Stimulated activated CD4-positive, alpha-beta T cell treated with anti-CD3 and anti-CD28 coated beads, Interleukin-1b, Interleukin-23, amount 100 ng/mL, for 48 hours (primary cell): ENCODE results near the gene ATRIP.
A peak's percentile ranks its signal among the peaks of the same experiment; 100 is the strongest.
"Not testable (repeated sequence)": the region's sequence is repeated elsewhere in the genome, so short reads cannot be mapped to it uniquely, and the experiment has no call there.

Experiments used
- DNase-seq: peaks from one replicate; pipeline ENCODE4 v3.0.0-alpha.2; 2020

ATRIP gene

DNA sequence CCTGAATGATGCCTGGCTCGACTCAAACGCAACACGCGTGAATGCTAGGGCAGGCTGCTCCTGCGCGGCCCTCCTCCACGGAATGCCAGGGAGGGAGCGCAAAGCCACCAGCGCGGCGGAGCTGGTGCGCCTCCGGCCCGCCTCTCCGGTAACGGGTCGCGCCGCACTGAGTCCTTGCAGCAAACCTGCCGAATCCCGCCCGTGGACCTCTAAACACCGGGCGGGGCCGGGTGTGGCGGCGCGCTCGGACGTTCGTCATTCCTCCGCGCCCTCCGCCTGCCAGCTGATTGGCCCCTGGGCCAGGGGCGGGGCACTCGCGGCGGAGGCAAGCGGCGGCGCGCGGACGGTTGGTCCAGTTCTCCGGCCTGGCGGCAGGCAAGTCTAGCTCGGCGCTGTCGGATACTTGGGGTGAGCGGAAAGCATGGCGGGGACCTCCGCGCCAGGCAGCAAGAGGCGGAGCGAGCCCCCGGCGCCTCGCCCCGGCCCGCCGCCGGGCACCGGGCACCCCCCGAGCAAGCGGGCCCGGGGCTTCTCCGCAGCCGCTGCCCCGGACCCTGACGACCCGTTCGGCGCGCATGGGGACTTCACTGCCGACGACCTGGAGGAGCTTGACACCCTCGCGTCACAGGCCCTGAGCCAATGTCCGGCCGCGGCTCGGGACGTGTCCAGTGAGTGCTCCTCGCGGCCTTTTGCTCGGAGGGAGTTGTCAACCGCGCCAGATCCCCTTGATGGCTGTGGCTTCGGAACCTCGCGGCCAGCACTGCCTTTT is at the start of gene ATRIP:
TSS of gene ATRIP (plus strand) at position 313 of the 769 bp plus-strand sequence. CDS start at position 422, 109 bp downstream.
- peak; percentile 83 for DNase-seq

DNA sequence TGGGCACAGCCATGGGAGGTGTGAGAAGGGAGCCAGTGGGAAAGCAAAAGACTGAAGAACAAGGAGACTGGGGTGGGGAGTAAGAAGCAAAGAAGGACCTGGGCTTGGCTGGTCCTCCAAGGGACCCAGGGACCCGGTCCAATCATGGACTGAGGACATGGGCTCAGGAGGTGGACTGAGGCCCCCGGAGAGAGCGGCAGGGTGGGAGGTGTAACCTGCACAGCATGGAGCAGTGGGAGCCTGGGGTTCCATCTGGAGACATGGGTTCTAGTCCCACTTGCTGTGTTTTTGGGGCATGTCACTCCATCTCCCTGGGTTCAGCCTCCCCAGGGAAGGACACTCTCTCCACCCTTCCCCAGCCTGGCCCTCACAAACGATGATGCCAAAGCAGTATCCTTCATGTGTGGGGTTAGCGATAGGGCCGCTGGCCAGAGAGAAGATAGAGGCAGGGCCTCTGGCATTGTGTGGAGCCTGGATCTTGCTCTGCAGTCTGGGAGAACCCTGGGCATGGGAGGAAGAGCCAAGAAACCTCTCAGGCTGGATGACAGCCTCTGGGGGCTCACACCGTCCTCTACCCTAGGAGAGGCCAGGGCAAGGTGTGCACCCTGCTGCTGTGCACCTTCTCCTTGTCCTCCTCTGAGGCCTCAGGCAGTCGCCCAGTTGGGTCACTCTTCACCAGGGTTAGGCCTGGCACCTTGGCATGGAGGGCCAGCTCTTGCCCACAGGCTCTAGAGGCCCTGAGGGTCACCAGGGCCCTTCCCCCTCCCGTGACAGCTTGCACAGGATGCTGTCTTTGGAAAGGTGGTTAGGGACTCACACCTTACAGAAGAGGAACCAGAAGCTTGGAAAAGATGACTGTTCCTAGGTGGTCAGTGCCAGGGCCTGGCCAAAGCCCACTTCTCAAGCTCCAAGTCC is 48.5 kb upstream of the ATRIP start:
- DNase-seq = no peak

DNA sequence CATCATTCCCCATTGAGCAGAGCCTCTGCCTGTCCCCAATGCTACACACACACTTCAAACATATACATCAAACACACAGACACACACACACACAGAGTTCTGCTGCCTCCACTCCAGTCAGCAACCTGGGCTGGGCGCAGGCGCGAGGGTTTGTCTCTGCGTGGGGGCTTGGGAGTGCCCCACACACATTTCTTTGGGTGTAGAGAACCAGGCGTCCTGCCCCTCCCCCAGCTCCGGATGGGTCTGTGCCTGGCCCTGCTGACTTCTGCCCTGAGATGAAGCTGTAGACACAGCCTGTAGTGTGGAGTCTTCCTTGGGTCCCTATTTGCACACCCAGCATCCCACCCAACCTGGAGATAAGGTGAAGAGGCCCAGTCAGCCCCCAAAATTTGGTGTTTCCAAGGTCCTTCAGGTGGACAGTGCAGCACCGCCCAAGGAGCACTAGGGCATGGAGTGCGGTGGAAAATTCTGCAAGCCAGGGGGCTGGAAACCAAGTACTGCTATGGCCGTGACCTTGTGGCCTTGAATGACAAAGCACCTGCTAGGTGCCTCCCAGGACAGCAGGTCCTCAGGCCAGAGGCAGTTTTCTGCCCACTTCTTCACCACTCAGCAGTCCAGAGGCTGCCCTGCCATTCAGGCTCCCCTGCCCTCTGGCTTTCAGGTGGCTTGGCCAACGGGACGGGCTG is 47.7 kb upstream of the ATRIP start:
- DNase-seq = no peak

DNA sequence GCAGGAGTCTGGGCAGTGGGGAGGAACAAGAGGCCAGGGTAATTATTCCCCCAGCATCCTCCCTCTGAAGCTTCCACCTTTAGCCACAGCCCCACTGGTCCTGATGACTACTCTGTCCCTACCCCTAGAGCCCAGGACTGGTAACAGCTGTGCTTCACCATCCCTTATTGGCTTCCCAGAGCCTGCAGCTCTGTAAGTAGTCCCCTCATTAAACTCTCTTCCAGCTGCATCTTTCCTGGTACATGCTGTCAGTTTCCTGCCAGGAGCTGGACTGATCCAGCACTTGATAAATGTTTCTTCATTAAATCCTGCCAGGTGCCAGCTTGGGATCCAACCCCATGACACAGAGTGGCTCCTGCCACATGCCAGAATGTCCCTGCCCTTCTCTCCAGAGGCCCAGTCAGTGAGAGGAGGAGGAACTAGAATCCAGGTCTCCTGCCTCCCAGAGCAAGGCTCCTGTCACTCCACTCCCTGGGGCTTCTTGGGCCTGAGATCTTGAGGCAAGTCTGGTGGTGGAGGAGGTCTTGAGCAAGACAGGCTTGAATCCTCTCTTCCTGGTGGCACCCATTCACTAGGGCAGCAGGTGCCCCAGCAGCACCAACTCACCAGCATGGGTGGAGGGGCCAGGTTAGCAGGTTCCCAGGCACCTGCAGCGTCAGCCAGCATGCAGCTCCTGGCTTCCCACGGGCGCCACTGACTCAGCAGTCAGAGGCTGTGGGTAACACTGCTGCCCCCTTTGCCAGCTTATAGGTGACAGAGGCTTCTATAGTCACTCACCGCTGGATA is 47.0 kb upstream of the ATRIP start:
- DNase-seq = no peak

DNA sequence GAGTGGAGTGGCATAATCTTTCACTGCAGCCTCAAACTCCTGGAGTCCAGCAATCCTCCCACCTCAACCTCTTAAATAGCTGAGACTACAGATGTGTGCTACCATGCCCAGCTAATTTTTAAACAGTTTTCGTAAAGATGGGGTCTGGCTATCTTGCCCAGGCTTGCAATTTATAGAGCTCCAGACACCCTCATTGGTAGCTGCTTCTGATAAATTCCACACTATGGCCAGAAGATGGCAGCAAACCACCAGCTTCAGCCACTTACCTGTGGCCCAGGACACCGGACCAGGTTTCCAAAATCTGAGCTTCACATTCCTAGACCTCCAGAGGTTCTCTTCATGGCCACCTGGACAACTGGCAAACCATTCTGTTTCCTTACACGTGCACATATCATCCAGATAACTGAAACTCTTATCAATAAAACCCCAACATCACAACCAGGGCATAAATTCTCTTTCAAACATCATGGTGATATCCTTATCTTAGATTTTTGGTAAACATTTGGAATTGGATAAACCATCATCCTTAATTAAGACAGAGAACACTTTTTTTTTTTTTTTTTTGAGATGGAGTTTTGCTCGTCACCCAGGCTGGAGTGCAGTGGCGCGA is 45.6 kb upstream of the ATRIP start:
- DNase-seq = peak; percentile 60

DNA sequence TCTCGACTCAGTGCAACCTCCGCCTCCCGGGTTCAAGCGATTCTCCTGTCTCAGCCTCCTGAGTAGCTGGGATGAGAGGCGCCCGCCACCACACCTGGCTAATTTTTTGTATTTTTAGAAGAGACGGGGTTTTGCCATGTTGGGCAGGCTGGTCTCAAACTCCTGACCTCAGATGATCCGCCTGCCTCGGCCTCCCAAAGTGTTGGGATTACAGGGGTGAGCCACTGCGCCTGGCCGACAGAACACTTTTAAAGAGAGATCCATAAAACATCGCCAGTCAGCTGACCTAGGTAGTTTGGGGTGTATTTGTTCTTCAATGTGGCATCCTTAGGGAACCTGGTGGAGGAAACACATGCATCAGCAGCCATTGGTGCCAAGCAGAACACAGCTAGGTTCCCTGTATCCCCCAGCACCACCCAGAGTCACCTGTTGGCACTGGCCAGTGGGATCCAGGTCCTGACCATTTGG is 45.1 kb upstream of the ATRIP start:
- not testable (repeated sequence) for DNase-seq

DNA sequence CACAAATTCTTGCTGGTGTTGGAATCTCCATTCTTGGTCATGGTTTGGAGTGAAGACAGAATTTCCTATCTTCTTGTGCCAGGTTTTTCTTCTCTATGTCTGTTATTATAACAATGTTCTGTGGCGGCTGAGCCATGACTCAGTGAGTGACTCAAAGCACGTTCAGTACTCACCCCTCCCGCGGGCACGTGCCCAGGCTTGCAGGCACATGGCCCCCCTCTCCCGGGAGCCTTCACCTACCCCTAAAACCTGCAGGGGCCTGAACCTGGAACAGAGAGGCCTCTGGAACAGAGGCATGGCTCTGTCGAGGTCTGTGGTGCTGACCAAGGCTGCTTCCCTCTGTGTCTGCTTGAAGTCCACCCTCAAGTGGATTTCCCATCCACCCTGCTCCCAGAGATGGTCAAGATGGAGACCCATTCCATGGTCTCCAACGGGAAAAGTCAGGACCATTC is 44.2 kb upstream of the ATRIP start:
- DNase-seq = no peak

DNA sequence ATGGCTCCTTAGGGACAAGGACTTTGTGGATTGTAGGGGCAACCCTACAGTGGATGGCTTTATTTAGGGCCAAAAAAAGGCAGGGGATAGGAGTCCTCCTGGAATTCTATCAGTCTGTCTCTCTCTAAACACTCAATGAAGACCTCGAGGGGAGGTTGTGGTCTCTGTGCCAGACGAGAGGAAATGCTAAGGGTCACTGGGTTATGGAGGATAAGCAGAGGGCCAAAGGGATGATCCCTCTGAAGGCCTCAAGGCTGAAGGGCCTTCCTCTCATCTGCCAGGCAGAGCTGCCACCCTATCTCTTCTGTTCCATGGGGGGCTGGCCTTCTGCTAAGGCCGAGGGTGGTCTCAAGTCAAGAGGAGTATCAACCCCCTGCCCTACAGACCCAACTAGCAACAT is 43.6 kb upstream of the ATRIP start:
- DNase-seq = no peak

DNA sequence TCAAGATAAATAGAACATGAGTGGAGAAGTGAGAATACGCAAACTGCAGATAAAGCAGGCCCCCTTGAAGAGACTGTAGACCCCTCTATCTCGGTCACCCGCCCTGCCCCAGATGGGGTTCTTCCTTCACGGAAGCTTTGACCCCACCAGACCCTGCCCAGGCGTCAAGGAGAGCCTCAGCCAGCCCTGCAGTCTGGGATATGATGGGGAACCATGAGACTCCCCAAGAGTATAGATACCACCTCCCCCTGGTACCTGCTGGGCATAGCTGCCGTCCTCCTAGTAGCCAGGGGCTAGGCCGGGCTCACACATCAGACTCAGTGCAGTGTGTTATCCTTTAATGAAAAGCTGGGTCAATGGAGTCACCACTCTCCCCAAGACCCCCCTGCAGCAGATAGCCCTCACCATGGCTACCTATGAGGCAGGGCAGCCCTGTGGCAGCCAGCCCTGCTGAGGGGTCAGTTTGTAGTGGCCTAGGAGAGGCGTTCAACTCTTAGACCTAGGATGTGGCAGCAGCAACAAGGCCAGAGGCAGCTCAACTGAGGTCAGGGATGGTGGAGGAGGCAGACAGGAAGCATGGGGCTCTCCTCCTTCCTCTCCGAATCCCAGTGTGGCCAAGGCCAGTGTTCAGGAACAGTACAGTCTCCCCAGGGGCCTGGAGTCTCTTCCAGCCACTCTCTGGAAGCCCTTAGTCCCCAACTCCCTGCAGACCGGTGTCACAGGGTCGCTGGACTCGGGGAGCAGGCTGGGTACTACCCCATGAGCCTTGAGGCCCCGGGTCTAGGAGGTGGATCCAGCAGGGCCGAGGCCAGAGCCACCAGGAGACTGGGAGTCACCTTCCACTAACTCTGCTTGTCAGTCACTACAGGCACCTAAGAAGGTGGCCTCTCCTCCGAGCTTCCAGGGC is 42.8 kb upstream of the ATRIP start:
- no peak for DNase-seq

DNA sequence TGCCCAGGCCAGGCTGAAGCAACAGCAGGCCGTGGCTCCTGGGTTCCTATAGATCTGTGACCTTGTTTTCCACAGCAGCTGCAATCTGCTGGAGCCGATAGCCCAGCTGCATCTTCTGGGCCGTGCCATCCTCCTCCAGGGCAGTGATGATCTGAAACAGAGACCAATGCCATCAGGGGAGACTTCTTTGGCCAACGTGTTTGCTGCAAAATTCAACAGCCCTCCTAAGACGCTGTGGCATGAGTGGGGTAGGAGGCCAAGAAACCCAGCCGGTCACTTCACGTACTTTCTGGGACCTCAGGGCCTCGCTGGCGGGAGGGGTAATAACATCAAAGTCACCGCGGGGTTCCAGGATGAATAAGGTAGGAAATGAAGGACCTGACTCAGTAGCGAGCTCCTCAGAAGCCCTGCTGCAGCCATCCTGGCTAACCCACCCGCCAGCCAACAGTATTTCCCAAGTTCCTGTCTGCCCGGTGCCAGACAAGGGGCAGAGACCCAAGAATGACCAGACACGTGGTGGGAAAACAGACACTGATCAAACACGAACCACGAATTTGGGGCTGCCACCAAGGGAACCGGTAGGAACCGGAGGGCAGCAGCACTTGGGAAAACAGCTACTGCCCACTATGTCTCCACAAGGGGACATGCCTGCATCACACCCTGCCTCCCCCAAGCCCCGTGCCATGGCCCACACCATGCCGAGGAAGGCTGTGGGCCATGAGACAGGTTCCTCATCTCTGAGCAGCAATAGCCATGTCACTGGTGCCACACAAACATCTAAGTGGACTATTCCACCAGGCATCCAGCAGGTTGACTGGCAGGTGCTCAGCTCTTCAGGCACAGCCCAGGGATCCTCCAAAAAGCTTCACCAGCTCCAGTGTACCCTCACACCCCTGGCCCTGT is 41.8 kb upstream of the ATRIP start:
- DNase-seq = no peak

DNA sequence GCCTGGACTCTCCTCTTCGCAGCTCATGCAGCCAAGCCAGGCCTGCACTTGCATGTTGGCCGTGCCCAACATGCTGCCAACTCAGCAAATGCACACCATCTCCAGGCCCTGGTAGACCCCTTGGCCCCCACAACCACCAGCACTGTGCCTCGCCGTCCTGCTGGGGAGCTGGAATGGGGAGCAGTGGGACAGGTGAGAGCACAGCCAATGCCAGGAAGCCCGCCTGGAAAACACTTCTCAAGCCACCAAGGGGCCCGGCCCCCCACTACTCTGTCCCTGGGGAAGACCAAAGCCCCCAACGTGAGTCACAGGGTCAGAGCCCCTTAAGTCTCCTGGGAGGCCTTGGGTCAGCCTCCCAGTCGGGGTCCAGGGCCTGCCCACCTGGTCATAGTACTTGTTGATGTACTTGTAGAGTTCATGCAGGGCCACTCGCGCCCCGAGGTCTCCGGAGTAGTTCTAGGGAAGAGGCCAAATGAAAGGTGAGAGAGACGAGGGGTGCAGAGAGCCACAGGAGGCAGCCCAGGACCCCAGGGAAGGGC is 41.1 kb upstream of the ATRIP start:
- no peak for DNase-seq

DNA sequence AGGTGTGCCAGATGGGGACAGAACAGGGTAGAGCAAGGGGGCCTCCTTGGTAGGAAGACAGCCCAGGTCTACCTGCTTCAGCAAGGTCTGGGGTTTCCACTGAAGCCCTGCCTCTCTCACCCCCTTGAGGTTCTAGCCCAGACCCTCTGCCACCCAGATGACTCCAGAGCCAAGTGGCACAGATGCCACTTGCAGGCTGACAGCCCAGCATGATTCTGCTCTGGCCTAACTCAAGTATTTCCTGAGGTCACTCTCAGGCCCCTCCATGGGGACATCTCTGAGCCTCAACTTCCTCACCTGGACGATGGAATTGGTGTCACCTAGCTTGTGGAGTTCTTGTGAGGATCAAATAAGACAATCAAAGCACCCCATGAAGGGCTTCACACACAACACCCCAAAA is 40.6 kb upstream of the ATRIP start:
- DNase-seq = no peak

DNA sequence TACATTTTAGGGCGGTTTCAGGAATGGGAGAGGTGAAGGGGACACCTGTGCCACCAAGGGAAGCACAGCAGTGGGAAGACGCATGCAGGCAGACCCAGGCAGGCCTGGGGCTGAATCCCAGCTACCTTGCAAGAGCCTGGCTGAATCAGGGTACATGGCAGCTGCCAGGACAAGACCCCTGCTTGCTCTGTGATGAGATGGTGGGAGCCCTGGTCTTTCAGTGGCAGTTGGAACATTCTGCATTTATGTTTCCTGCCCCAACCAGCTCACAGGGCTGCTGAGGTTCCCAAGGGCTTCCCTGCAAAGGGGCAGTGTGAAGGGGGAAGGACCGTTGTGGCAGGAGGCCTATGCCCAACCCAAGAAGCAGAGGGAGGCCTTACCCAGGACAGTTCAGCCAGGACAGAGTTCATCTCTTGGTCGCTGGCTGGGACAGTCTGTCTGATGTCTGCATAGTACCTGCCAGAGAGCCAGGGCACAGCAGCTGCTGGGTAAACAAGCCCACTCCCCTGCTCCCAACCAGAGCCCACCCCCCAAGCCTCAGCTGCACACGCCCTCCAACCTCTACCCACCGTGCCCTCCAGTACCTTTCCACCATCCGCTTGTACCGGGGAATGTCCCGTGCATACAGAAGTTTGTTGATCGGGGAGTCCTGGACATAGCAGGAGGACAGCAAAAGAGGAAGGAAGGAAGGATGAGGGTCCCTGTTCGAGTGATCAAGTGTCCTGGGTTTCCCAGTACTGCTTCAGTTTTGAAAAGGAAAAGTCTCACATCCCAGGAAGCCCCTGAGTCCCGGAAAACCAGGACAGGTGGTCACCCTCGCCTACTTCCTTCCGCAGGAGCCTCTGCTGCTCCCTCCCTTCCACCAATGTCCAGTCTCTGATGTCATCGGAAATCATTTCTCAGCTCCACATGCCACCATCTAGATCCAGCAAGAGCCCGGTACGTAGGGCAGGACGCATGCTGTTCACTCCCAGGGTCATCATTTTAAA is 39.8 kb upstream of the ATRIP start:
- no peak for DNase-seq

DNA sequence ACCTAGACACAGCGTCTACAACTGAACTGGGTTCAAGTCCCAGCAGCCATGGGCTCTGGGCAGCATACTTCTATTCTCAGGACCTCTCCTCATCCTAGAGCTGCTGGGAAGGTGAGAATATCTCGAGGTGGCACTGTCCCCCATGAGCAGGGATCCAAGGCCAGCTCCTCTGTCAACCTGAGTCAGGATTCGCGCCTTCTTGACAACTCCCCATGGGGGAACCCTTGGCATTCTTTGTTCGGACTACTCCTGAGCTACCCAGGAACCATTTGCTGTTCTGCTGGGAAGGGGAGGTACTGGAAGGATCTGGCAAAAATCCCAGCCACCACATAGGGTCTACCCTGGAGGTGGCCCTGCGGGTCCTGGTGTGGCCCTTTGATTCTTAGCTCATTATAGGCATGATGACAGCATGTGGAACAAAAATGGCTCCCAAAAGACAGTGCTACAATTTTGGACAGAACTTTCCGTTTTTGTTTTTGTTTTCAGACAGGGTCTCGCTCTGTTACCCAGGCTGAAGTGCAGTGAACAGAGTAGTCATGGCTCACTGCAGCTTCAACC is 38.9 kb upstream of the ATRIP start:
- no peak for DNase-seq

DNA sequence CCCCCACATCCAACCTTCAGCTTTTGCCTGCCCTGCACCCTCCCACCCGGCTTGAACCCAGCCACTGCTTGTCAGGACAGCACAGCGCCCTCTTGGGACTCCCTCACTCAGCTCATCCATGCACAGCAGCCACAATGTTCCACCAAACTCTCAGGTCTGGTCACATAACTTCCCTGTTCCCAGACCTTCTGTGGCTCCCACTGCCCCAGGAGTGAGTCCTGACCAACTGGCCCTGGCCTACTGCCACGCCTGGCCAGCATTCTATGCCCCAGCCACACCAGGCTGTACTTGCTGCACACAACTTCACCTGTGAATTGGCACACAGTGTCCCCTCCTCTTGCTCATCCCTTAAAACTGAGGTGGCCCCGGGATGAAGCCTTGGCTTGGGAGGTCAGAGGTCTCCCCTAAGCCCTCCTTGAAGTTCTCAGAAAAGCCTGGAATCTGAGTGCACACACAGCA is 37.7 kb upstream of the ATRIP start:
- no peak for DNase-seq

DNA sequence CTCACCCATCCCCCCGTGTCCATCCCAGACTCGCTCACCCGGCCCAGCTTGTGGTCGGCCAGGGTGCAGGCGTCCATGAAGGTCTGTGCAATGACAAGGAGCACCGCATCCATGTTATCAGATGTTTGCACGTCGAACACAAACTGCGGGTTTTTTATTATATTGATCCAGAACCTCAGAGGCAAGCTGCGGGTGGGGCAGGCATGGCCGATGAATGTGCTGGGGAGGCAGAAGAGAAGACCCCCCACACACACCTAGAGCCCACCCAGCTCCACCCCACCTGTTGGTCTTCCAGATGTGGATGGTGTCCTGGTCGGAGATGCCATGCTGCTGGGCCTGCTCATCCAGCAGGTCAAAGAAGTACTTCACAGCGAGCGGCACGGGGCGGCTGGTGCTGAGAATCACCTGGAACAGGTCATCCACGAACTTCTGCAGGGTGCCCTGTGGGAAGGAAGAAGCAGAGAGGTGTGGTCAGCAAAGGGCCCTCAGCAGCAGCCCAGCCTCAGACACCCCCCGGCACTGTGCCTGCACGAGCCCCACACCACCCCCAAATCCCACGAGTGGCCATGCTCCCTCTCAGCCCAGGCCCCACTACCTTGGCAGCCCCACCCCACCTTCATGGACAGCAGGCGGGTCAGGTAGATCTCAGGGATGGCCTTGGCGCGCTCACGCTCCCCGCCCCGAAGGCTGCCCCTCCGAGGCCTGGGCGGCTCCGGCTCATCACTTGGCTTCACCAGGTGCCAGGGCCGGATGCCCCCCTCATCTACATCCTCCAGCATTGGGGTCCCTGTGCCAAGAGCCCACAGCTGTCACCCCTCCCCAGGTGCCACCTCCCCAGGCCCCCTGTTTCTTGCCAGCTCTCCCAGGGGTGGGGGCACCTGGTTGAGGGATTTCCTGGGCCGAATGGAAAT is 37.0 kb upstream of the ATRIP start:
- no peak for DNase-seq
